Ectodermal cell (in vitro differentiated cells): ENCODE results near the gene RNF31.
A peak's percentile ranks its signal among the peaks of the same experiment; 100 is the strongest.

Source experiments
- H3K27ac ChIP-seq: 2 replicates; pipeline ENCODE4 v1.7.0; 2013; ENCODE audit warnings: mild to moderate bottlenecking, low read depth, low read length; ENCODE audit not compliant: insufficient read depth, poor library complexity, severe bottlenecking
- H3K27me3 ChIP-seq: 2 replicates; pipeline ENCODE4 v1.7.0; 2013; ENCODE audit warnings: mild to moderate bottlenecking, low read length; ENCODE audit not compliant: insufficient read depth, control insufficient read depth, poor library complexity, severe bottlenecking
- H3K36me3 ChIP-seq: one replicate; pipeline ENCODE4 v1.7.0; 2013; ENCODE audit warnings: low read length; ENCODE audit not compliant: control insufficient read depth, insufficient read depth
- H3K4me1 ChIP-seq: one replicate; pipeline ENCODE4 v1.7.0; 2013; ENCODE audit warnings: low read length; ENCODE audit not compliant: control insufficient read depth, insufficient read depth
- H3K4me3 ChIP-seq: 2 replicates; pipeline ENCODE4 v1.7.0; 2013; ENCODE audit warnings: low read depth, low read length, control low read depth; ENCODE audit not compliant: insufficient read depth
- H3K9me3 ChIP-seq: 2 replicates; pipeline ENCODE4 v1.7.0; 2013; ENCODE audit warnings: mild to moderate bottlenecking, low read length, moderate library complexity; ENCODE audit not compliant: control insufficient read depth
- WGBS, 2 experiments: methylation state at CpG; one replicate each; pipeline ENCODE4 v1.1.7; 2013; ENCODE audit warnings: missing lambda C conversion rate in 2 of 2; 5-methylcytosine and 5-hydroxymethylcytosine counted together

RNF31 gene

GRCh38 chr14:24106672-24107271, 40.5 kb upstream of the RNF31 start:
- Histone ChIP-seq H3K27me3 (no peaks in the 10 kb centered on the region), H3K36me3 (no peaks in the 10 kb centered on the region), H3K4me1 (no peaks in the 10 kb centered on the region), H3K4me3 (no peak overlapping the region), H3K9me3 (no peaks in the 10 kb centered on the region), H3K27ac (no peak overlapping the region)
- 97 to 100% methylated on average over 1 to 3 of the region's 4 CpGs for WGBS, 2 experiments

- 49 to 63% methylated on average over 4 to 5 of the region's 5 CpGs for whole genome bisulfite sequencing, 2 experiments
- Histone ChIP-seq H3K9me3 (no peaks in the 10 kb centered on the region), H3K36me3 (no peaks in the 10 kb centered on the region), H3K27ac (no peak overlapping the region), H3K27me3 (no peaks in the 10 kb centered on the region), H3K4me3 (no peak overlapping the region), H3K4me1 (no peaks in the 10 kb centered on the region)
These were observed 38.9 kb upstream of the RNF31 start for GRCh38 chr14:24108336-24108874.

DNA sequence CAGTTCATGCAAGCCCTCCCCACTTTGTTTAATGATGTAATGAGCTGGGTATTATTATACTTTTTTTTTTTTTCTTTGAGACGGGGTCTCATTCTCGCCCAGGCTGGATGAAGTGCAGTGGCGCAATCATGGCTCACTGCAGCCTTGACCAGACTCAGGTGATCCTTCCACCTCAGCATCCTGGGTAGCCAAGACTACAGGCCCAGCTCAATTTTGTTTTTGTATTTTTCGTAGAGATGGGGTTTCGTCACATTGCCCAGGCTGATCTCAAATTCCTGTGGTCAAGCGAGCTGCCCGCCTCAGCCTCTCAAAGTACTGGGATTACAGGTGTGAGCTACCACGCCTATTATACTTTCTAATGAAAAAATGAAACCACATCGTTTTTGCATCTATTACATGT, 37.2 kb upstream of the RNF31 start:
- H3K4me1 ChIP-seq: no peaks in the 10 kb centered on the region
- H3K27ac ChIP-seq: no peak overlapping the region
- H3K27me3 ChIP-seq: no peaks in the 10 kb centered on the region
- no peaks in the 10 kb centered on the region for H3K9me3 ChIP-seq
- H3K36me3 ChIP-seq: no peaks in the 10 kb centered on the region
- no peak overlapping the region for H3K4me3 ChIP-seq
- 84 to 85% methylated on average over 9 of the region's 9 CpGs for WGBS, 2 experiments

DNA sequence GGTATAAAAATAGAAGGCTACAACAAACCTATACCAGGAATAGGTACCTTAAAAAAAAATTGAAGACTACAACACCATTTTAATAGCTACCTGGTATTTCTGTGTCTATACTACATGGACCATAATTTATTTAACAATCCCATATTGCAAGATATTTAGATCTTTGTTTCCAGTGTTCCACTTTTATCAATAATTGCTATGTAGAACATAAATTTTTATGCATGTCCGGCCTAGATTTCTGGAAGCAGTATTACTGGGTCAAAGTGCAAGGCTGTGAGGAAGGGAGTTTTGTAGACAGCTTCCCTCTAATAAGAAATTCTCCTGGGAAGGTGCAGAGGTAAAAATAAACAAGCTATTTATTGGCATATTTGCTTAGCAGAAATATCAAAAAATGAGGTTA, 36.8 kb upstream of the RNF31 start:
- no peak overlapping the region for H3K4me3 ChIP-seq
- no peaks in the 10 kb centered on the region for H3K4me1 ChIP-seq
- no peak overlapping the region for H3K27ac ChIP-seq
- no peaks in the 10 kb centered on the region for H3K27me3 ChIP-seq
- no peaks in the 10 kb centered on the region for H3K9me3 ChIP-seq
- no peaks in the 10 kb centered on the region for H3K36me3 ChIP-seq
- 91 to 95% methylated on average over 1 of the region's 1 CpG for WGBS, 2 experiments

GRCh38 chr14:24113379-24113800, 33.9 kb upstream of the RNF31 start:
- Histone ChIP-seq H3K27ac (peak overlapping the region; percentile 89), H3K4me1 (no peaks in the 10 kb centered on the region), H3K36me3 (peaks cover 14% of the 10 kb centered on the region), H3K9me3 (no peaks in the 10 kb centered on the region), H3K27me3 (no peaks in the 10 kb centered on the region), H3K4me3 (peak overlapping the region; percentile 91)
- 23 to 24% methylated on average over 15 of the region's 15 CpGs for WGBS, 2 experiments

GRCh38 chr14:24113801-24114531, 33.3 kb upstream of the RNF31 start:
- H3K27ac ChIP-seq: peak overlapping the region; percentile 89
- H3K4me1 ChIP-seq: no peaks in the 10 kb centered on the region
- H3K9me3 ChIP-seq: no peaks in the 10 kb centered on the region
- peaks cover 18% of the 10 kb centered on the region for H3K36me3 ChIP-seq
- 0 to 1% methylated on average over 42 of the region's 42 CpGs for WGBS, 2 experiments
- peak overlapping the region; percentile 91 for H3K4me3 ChIP-seq
- H3K27me3 ChIP-seq: no peaks in the 10 kb centered on the region

DNA sequence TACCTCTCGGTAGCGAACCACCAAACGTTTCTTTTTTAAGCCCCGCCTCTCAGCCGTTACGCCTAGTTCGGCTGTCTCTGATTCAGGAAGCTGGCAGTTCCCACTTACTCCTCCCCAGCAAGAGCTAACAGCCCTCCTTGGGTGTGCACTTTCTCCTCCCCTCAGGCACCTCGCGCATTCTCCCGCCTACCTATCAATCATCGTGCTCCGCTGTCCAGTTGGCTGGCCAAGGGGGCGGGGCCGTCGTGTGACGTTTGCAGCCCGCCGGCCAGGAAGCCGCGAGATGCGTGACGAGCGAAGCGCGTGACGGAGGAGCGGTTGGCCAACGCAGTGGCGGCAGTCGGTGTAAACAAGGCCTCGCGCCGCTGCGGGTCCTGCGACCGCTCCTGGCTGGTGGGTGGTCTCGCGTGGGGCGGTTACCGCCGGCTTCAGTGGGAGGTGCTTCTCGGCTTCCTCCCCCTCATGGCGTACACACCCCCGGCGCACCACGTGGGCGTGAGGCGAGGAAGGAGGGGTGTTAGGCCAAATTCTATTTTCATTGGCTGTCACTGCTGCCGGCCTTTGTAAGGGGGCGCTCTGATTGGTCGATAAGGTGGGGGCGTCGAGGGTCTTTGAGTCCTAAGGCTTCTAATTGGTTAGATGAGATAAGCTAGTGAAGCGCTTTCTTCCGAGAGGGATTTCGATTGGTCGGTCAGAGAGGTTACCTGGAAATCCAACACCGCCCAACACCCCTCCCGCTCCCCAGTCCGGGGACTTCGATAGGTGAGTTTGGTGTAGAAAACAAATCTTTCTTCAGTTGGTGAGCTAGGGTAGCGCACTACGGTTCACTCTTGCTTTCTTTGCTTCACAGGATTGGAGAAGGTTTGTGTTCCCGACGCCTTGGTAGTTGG, 32.5 kb upstream of the RNF31 start, which contains the start of the genes DCAF11 and NRL:
Gene DCAF11, plus strand, starts transcription at position 246 of the 890 bp plus-strand sequence. CDS start 818 bp downstream, outside the sequence.
Gene NRL, minus strand, starts transcription at position 418 of the 890 bp plus-strand sequence. CDS start 32,101 bp downstream, outside the sequence.
- H3K4me1 ChIP-seq: no peaks in the 10 kb centered on the region
- peak within 1 kb of the TSS; percentile 89 for H3K27ac ChIP-seq
- H3K4me3 ChIP-seq: peak within 1 kb of the TSS; percentile 91
- no peaks in the 10 kb centered on the region for H3K9me3 ChIP-seq
- H3K36me3 ChIP-seq: peaks cover 25% of the 10 kb centered on the region
- 0% methylated on average over 65 of the region's 65 CpGs for WGBS, 2 experiments
- no peaks in the 10 kb centered on the region for H3K27me3 ChIP-seq

DNA sequence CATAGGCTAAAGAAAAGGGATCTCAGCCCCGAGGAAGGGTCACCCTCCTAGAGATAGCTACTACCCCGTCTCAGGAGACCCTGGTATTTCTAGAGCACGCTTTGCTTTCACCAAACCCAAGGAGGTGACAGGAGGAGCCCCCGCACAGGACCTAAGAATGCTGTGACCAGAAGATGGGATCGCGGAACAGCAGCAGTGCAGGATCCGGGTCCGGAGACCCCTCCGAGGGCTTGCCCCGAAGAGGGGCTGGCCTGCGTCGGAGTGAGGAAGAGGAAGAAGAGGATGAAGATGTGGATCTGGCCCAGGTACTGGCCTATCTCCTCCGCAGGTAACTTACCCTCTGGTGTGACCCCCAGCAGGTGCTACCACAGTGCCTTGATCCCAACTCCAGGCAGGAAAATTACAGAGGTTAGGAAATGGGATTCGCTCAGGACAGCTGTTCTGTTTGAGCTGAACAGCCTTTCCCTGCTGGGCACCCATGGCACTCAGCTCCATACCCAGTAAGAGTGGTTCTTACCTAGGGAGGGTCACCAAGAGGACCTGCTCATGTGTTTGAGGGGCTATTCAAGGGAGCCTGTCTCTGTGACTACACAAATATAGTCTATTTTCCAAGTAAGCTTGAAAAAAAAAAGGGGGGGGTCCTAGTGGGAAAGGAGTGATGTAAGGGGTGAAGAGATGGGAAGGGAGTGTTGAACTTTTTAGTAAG, 31.7 kb upstream of the RNF31 start:
- WGBS, 2 experiments: 7 to 9% methylated on average over 14 of the region's 14 CpGs
- peaks cover 25% of the 10 kb centered on the region for H3K36me3 ChIP-seq

DNA sequence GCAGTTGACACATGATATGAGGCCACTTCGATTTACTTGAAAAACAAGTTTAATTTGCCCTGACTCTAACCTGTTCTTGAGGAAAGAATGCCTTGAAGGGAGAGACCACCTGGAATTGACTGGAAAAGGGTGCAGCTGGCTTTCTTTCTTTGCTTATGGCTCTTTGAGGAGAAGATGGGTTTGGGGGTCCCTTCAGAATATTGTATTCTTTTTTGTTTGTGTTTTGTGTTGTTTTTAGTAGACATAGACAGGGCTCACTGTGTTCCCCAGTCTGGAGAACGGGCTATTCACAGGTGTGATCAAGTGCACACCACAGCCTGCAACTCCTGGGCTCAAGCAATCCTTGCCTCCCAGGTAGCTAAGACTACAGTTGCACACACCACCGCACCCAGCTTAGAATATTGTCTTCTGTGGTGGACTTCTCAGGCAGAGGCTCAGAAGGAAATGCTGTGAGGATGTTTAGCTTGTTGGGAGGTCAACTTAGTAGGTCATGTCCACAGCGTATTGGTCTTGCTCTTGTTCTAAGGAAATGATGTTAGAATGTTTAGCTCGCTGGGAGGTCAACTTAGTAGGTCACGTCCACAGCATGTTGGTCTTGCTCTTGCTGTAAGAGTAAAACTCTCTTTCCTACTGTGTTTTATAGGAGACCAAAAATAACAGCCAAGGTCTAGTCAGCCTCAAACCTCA, 31.0 kb upstream of the RNF31 start:
- no peaks in the 10 kb centered on the region for H3K9me3 ChIP-seq
- WGBS, 2 experiments: 89 to 95% methylated on average over 6 of the region's 6 CpGs
- no peak overlapping the region for H3K4me3 ChIP-seq
- no peaks in the 10 kb centered on the region for H3K27me3 ChIP-seq
- no peak overlapping the region for H3K27ac ChIP-seq
- H3K4me1 ChIP-seq: no peaks in the 10 kb centered on the region
- H3K36me3 ChIP-seq: peaks cover 29% of the 10 kb centered on the region

More for the DNA sequence above, 31.7 kb upstream of the RNF31 start:
- no peaks in the 10 kb centered on the region for H3K27me3 ChIP-seq
- H3K4me3 ChIP-seq: peak overlapping the region; percentile 91
- no peaks in the 10 kb centered on the region for H3K9me3 ChIP-seq
- H3K27ac ChIP-seq: no peak overlapping the region
- no peaks in the 10 kb centered on the region for H3K4me1 ChIP-seq
